WTC11 (cell line): Measurements from ENCODE around the gene KAT6B. TPM values are rescaled to one million over a fixed set of nuclear protein-coding genes. Genes with fewer than 3 reads are reported as not detected.

ENCODE experiments used
- ATAC-seq: fragments of 200-7000 bp; cut with Tn5 transposase; 2 replicates; pipeline ENCODE4 v1.10.0; 2021; ENCODE audit warnings: mild to moderate bottlenecking, moderate library complexity
- CTCF ChIA-PET: fragments of 300-600 bp; sonication (Branson Sonifier 250); formaldehyde crosslinking; loops from one replicate; lab custom pipeline; 2021; ENCODE audit warnings: antibody characterized with exemption; lab: Charles Lee
- POLR2A ChIA-PET: fragments of 350-600 bp; sonication (Branson Sonifier 250); formaldehyde crosslinking; loops from one replicate; lab custom pipeline; 2021; ENCODE audit warnings: antibody characterized with exemption; lab: Charles Lee
- DNase-seq: peaks from one replicate; pipeline ENCODE4 v3.0.0; 2021; ENCODE audit warnings: low spot score
- H3K27ac Mint-ChIP-seq: 2 replicates; pipeline ENCODE4 v1.8.0; 2021; ENCODE audit warnings: mixed read lengths
- H3K27me3 Mint-ChIP-seq: 2 replicates; pipeline ENCODE4 v1.8.0; 2021; ENCODE audit warnings: low read depth, mild to moderate bottlenecking, moderate library complexity, mixed read lengths
- H3K36me3 Mint-ChIP-seq: 2 replicates; pipeline ENCODE4 v1.8.0; 2021; ENCODE audit warnings: mixed read lengths
- H3K4me1 Mint-ChIP-seq: 2 replicates; pipeline ENCODE4 v1.8.0; 2022; ENCODE audit warnings: mixed read lengths
- H3K4me3 Mint-ChIP-seq: 2 replicates; pipeline ENCODE4 v1.8.0; 2021; ENCODE audit warnings: mild to moderate bottlenecking, moderate library complexity, mixed read lengths
- H3K9me3 Mint-ChIP-seq: 2 replicates; pipeline ENCODE4 v1.8.0; 2021; ENCODE audit warnings: mixed read lengths
- CDX4 ChIP-seq: fragments of 250-450 bp; sonication (Bioruptor Pico); IDR thresholded peaks from 2 replicates; pipeline ENCODE4 v1.9.0; 2021; ENCODE audit warnings: moderate library complexity, mild to moderate bottlenecking, inconsistent platforms, borderline replicate concordance
- CREB1 ChIP-seq: sonication (generic); formaldehyde crosslinking; IDR thresholded peaks from 2 replicates; pipeline ENCODE4 v1.8.0; 2023; ENCODE audit warnings: mild to moderate bottlenecking, missing genetic modification reagents
- CREM ChIP-seq: sonication (generic); formaldehyde crosslinking; IDR thresholded peaks from 2 replicates; pipeline ENCODE4 v1.8.1; 2022; ENCODE audit warnings: mild to moderate bottlenecking, missing genetic modification reagents, moderate library complexity
- CTCF ChIP-seq: fragments of 200-600 bp; IDR thresholded peaks from 2 replicates; pipeline ENCODE4 v1.8.0; 2022; ENCODE audit warnings: antibody characterized with exemption
- E2F4 ChIP-seq: sonication (generic); formaldehyde crosslinking; IDR thresholded peaks from 2 replicates; pipeline ENCODE4 v1.8.1; 2022; ENCODE audit warnings: low read depth, mild to moderate bottlenecking, moderate library complexity, missing genetic modification reagents, borderline replicate concordance
- E2F5 ChIP-seq: sonication (generic); formaldehyde crosslinking; IDR thresholded peaks from 2 replicates; pipeline ENCODE4 v1.8.1; 2022; ENCODE audit warnings: mild to moderate bottlenecking, moderate library complexity, missing genetic modification reagents
- EMX1 ChIP-seq: fragments of 250-450 bp; sonication (Bioruptor Pico); IDR thresholded peaks from 2 replicates; pipeline ENCODE4 v1.8.0; 2021; ENCODE audit warnings: mild to moderate bottlenecking
- GRHL2 ChIP-seq: fragments of 250-450 bp; sonication (Bioruptor Pico); IDR thresholded peaks from 2 replicates; pipeline ENCODE4 v1.8.0; 2022; ENCODE audit warnings: mild to moderate bottlenecking, moderate library complexity; ENCODE audit not compliant: insufficient replicate concordance, severe bottlenecking
- KAT7 ChIP-seq: sonication (generic); formaldehyde crosslinking; IDR thresholded peaks from 2 replicates; pipeline ENCODE4 v1.8.1; 2023; ENCODE audit warnings: missing genetic modification reagents, mild to moderate bottlenecking, borderline replicate concordance
- NR3C1 ChIP-seq: sonication (generic); formaldehyde crosslinking; conservative IDR thresholded peaks from 2 replicates; pipeline ENCODE4 v1.8.1; 2023; ENCODE audit warnings: low read depth, mild to moderate bottlenecking, missing genetic modification reagents
- STAT6 ChIP-seq: sonication (generic); formaldehyde crosslinking; conservative IDR thresholded peaks from 2 replicates; pipeline ENCODE4 v1.8.1; 2023; ENCODE audit warnings: mild to moderate bottlenecking, low read depth, missing genetic modification reagents, moderate library complexity
- TCF7 ChIP-seq: sonication (generic); formaldehyde crosslinking; IDR thresholded peaks from 2 replicates; pipeline ENCODE4 v1.8.0; 2022; ENCODE audit warnings: mild to moderate bottlenecking, low read depth, missing genetic modification reagents, moderate library complexity
- TEAD1 ChIP-seq: sonication (generic); formaldehyde crosslinking; IDR thresholded peaks from 2 replicates; pipeline ENCODE4 v1.8.0; 2022; ENCODE audit warnings: mild to moderate bottlenecking, missing genetic modification reagents
- TEAD4 ChIP-seq: sonication (generic); formaldehyde crosslinking; IDR thresholded peaks from 2 replicates; pipeline ENCODE4 v1.8.0; 2022; ENCODE audit warnings: mild to moderate bottlenecking, missing genetic modification reagents
- TP53 ChIP-seq: sonication (generic); formaldehyde crosslinking; IDR thresholded peaks from 2 replicates; pipeline ENCODE4 v1.8.1; 2023; ENCODE audit warnings: mild to moderate bottlenecking, missing genetic modification reagents
- ZNF512 ChIP-seq: sonication (generic); formaldehyde crosslinking; IDR thresholded peaks from 2 replicates; pipeline ENCODE4 v1.8.1; 2022; ENCODE audit warnings: missing genetic modification reagents, borderline replicate concordance
- ZNF532 ChIP-seq: fragments of 250-450 bp; sonication (Bioruptor Pico); IDR thresholded peaks from 2 replicates; pipeline ENCODE4 v1.9.0; 2021; ENCODE audit warnings: mild to moderate bottlenecking, borderline replicate concordance
- total RNA-seq: library from RNA; stranded (reverse); gene quantifications from 3 replicates; pipeline ENCODE4 v1.2.3, GENCODE V29; 2021

The KAT6B gene
- total RNA-seq, 1 experiment from 2014 or later = 18.5 TPM

- POLR2A ChIA-PET = interaction anchor here (0.5 kb wide), 1 partner anchor 188 kb away, joined by 4 read pairs; no protein-coding TSS in a partner anchor
- DNase-seq = no peak
- Mint-ChIP-seq H3K4me3 (no peak overlapping the region), H3K4me1 (peaks cover 2% of the 10 kb centered on the region; the same call in 1 of the 2 replicates), H3K36me3 (no peaks in the 10 kb centered on the region), H3K27me3 (no peaks in the 10 kb centered on the region; the same call in 1 of the 2 replicates), H3K9me3 (no peaks in the 10 kb centered on the region), H3K27ac (no peak overlapping the region)
- no peak for TF ChIP-seq ZNF512 (CRISPR knock-in tag)
- TF ChIP-seq CREM (CRISPR knock-in tag) = no peak
- no peak for TF ChIP-seq TEAD1 (CRISPR knock-in tag)
- TF ChIP-seq TCF7 (CRISPR knock-in tag) = no peak
- no peak for TF ChIP-seq CTCF
- TF ChIP-seq NR3C1 (CRISPR knock-in tag) = no peak
- no peak for TF ChIP-seq ZNF532 (CRISPR knock-in tag)
- TF ChIP-seq EMX1 (CRISPR knock-in tag) = no peak
- no peak for TF ChIP-seq TP53
- no peak for TF ChIP-seq CDX4
- no peak for TF ChIP-seq E2F5 (CRISPR knock-in tag)
- no peak for ATAC-seq
- CTCF ChIA-PET = no interaction called here
Observed at GRCh38 chr10:75062506-75063299, 236.3 kb downstream of the KAT6B start.

- ChIA-PET POLR2A (no interaction called here), CTCF (no interaction called here)
- H3K27me3 Mint-ChIP-seq = no peaks in the 10 kb centered on the region; the same call in 1 of the 2 replicates
- ATAC-seq (no peak), DNase-seq (no peak)
- H3K36me3 Mint-ChIP-seq = no peaks in the 10 kb centered on the region
- no peak overlapping the region for H3K4me3 Mint-ChIP-seq
- no peak overlapping the region for H3K27ac Mint-ChIP-seq
- H3K4me1 Mint-ChIP-seq = peaks cover 2% of the 10 kb centered on the region; the same call in 1 of the 2 replicates
- H3K9me3 Mint-ChIP-seq = no peaks in the 10 kb centered on the region
- no peak for TF ChIP-seq TEAD4 (CRISPR knock-in tag)
- TF ChIP-seq GRHL2 (CRISPR knock-in tag) = no peak
- TF ChIP-seq E2F5 (CRISPR knock-in tag) = no peak
- TF ChIP-seq E2F4 (CRISPR knock-in tag) = no peak
- no peak for TF ChIP-seq KAT7
- no peak for TF ChIP-seq STAT6
- no peak for TF ChIP-seq CREB1 (CRISPR knock-in tag)
- TF ChIP-seq EMX1 (CRISPR knock-in tag) = no peak
Observed at GRCh38 chr10:75063461-75064230, 237.2 kb downstream of the KAT6B start.
